ENCODE data around the gene MICAL1. TPM values are rescaled to one million over a fixed set of nuclear protein-coding genes. Genes with fewer than 3 reads are reported as not detected.

Gene MICAL1
- total RNA-seq, 2 donors from 2014 or later: 45.3 to 55.9 TPM

DNA sequence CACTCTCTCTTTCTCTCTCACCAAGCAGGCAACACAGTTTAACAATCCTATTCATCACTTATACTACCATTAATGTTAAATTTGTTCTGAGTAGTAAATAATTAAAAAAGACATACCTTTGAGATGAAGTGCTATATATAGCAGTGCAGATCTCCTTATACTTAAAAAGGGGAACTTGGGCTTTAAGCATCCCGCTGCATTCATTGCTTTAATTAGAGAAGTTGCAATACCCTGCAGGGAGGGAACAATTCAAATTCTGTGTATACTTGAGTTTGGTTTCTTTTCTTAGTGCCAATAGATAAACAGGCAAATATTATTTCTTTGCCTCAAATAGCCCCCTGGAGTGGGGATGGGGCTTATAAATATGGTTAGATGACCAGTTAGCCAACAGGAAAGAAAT lies 38.3 kb upstream of the MICAL1 start:
- TF ChIP-seq, protein P1, sequence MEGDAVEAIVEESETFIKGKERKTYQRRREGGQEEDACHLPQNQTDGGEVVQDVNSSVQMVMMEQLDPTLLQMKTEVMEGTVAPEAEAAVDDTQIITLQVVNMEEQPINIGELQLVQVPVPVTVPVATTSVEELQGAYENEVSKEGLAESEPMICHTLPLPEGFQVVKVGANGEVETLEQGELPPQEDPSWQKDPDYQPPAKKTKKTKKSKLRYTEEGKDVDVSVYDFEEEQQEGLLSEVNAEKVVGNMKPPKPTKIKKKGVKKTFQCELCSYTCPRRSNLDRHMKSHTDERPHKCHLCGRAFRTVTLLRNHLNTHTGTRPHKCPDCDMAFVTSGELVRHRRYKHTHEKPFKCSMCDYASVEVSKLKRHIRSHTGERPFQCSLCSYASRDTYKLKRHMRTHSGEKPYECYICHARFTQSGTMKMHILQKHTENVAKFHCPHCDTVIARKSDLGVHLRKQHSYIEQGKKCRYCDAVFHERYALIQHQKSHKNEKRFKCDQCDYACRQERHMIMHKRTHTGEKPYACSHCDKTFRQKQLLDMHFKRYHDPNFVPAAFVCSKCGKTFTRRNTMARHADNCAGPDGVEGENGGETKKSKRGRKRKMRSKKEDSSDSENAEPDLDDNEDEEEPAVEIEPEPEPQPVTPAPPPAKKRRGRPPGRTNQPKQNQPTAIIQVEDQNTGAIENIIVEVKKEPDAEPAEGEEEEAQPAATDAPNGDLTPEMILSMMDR (IDR thresholded peaks at IDR 0.05): no peak
- H3K9ac ChIP-seq (ENCODE audit: low read depth in 2 of 2, low read length in 2 of 2): no peak overlapping the region
- H3K9me3 ChIP-seq: no peaks in the 10 kb centered on the region
- H3K36me3 ChIP-seq: no peaks in the 10 kb centered on the region
- no peaks in the 10 kb centered on the region for H3K4me1 ChIP-seq
- no peak overlapping the region for H3K27ac ChIP-seq
- no peak overlapping the region for H3K4me3 ChIP-seq
- intact Hi-C loops (cut with DNase I): no loop called here
- no peaks in the 10 kb centered on the region for H3K27me3 ChIP-seq
- no peak for DNase-seq

DNA sequence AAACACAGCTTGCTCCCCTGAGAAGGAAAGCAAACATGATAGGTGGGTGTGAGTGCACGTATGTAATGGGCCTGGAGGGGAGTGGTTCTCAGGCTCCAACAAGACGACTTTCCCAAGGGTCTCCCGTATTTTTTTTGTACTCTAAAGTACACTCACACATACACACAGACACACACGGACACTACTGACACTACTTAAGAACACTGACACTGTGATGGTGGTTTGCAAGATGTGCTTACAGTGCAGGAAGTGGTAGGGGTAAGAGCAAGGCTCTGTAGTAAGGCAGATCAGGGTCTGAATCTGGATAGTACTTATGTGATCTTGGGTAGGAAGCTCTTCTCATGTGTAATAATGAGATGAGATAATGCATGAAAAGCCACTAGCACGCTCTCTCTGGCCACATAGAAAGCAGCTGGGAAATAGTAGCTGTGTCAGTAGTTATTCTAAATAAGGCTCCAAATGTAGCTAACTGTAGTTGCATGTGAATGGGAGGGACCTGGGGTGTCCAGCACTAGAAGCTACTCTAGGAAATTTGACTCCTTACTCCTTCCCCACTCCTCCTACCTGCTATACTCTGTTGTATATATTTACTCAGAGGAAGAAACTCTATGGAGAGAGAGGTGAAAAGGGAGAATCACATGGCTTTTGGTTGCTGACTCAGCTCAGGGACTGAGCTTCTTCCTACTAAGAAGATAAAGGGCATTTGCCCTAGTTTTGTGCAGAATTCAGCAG lies 35.8 kb upstream of the MICAL1 start:
- Histone ChIP-seq H3K9ac (ENCODE audit: low read depth in 2 of 2, low read length in 2 of 2) (no peak overlapping the region), H3K27ac (no peak overlapping the region)
- DNase-seq: no peak

DNA sequence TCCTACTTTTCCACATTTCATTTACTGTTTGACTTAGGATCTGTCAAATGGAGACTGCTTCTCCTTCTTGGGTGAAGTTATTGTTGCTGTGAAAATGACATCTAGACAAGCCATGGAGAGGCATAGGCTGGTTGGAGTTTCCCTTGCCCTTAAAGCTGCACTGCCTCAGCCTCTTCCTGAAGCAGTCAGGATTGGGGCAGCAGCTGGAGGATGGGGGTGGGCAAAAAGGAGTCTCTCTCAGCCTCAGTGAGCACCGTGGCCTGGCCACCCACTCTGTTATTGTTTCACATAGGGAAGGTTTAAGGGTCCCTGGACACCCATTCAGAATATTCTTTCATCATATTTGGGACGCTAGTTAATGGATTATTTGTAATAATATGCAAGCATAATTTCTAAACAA lies 35.1 kb upstream of the MICAL1 start:
- Histone ChIP-seq H3K4me3 (no peak overlapping the region), H3K36me3 (no peaks in the 10 kb centered on the region), H3K9me3 (no peaks in the 10 kb centered on the region), H3K9ac (ENCODE audit: low read depth in 2 of 2, low read length in 2 of 2) (no peak overlapping the region), H3K4me1 (no peaks in the 10 kb centered on the region), H3K27ac (no peak overlapping the region), H3K27me3 (no peaks in the 10 kb centered on the region)
- TF ChIP-seq, protein P1 (IDR thresholded peaks at IDR 0.05): no peak
- no peak for DNase-seq
- intact Hi-C loops (cut with DNase I): no loop called here

More for the DNA sequence above, 35.8 kb upstream of the MICAL1 start:
- H3K4me3 ChIP-seq: no peak overlapping the region
- H3K4me1 ChIP-seq: no peaks in the 10 kb centered on the region
- TF ChIP-seq, protein P1 (IDR thresholded peaks at IDR 0.05): no peak
- no peaks in the 10 kb centered on the region for H3K9me3 ChIP-seq
- intact Hi-C loops (cut with DNase I): no loop called here
- H3K27me3 ChIP-seq: no peaks in the 10 kb centered on the region
- H3K36me3 ChIP-seq: no peaks in the 10 kb centered on the region

DNA sequence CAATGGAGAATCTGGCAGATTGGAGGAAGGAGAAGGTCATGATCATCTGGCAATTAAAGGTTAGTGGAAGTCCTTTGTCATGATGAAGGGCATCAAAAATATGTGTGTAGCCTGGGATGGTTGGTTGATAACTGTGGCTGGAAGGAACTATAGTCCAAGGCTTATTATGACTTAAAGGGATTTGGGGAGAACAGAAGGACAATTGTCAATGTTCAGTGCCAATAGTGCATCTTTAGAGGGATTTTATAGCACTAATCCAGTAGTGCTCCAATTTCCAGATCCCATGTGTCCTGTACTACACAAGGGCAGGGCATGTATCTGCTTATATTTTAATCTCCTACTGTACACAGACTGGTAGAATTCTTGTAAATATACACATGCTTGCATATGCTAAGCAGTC lies 32.4 kb upstream of the MICAL1 start:
- TF ChIP-seq, protein P1 (IDR thresholded peaks at IDR 0.05): no peak
- H3K27ac ChIP-seq: no peak overlapping the region
- H3K4me3 ChIP-seq: no peak overlapping the region
- H3K4me1 ChIP-seq: no peaks in the 10 kb centered on the region
- no peaks in the 10 kb centered on the region for H3K9me3 ChIP-seq
- no peak for DNase-seq
- no peaks in the 10 kb centered on the region for H3K36me3 ChIP-seq
- intact Hi-C loops (cut with DNase I): no loop called here
- no peaks in the 10 kb centered on the region for H3K27me3 ChIP-seq
- H3K9ac ChIP-seq (ENCODE audit: low read depth in 2 of 2, low read length in 2 of 2): no peak overlapping the region

DNA sequence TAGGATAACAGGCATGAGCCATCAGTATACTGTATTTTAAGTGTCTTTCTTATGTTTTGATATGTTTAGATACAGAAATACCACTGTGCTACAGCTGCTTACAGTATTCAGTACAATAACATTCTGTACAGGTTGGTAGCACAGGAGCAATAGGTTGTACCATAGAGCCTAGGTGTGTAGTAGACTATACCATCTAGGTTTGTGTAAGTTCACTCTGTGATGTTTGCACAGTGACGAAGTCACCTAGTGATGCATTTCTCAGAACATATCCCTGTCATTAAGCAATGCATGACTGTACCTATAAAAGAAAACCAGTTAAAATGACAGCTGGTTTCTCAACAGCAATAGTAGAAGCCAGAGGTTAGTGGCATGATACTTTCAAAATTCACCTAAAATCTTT lies 30.5 kb upstream of the MICAL1 start:
- H3K27ac ChIP-seq: peak overlapping the region; percentile 66
- H3K36me3 ChIP-seq: no peaks in the 10 kb centered on the region
- H3K9ac ChIP-seq (ENCODE audit: low read depth in 2 of 2, low read length in 2 of 2): no peak overlapping the region
- H3K27me3 ChIP-seq: no peaks in the 10 kb centered on the region
- intact Hi-C loops (cut with DNase I): no loop called here
- TF ChIP-seq, protein P1 (IDR thresholded peaks at IDR 0.05): no peak
- peak; percentile 40 for DNase-seq
- H3K9me3 ChIP-seq: no peaks in the 10 kb centered on the region
- no peak overlapping the region for H3K4me3 ChIP-seq
- H3K4me1 ChIP-seq: peaks cover 5% of the 10 kb centered on the region

Data from colonic mucosa (tissue), 4 donors.